Neural progenitor cell (in vitro differentiated cells): Measurements from ENCODE around the gene SLC43A1. TPM values are rescaled to one million over a fixed set of nuclear protein-coding genes. Genes with fewer than 3 reads are reported as not detected.

Source experiments
- DNase-seq: peaks from one replicate; pipeline ENCODE4 v3.0.0-alpha.2; 2016; ENCODE audit warnings: low spot score
- H2AFZ ChIP-seq: fragments of 200-600 bp; sonication (generic); replicated peaks from 2 replicates; pipeline ENCODE4 v1.6.1; 2016; ENCODE audit warnings: antibody characterized with exemption
- H3F3A ChIP-seq: fragments of 200-600 bp; sonication (generic); 2 replicates; pipeline ENCODE4 v1.6.1; 2016; ENCODE audit warnings: antibody characterized with exemption, low read depth
- H3K27ac ChIP-seq: fragments of 200-600 bp; sonication (generic); 2 replicates; pipeline ENCODE4 v1.5.1; 2016; ENCODE audit warnings: mild to moderate bottlenecking
- H3K27me3 ChIP-seq: fragments of 200-600 bp; sonication (generic); 2 replicates; pipeline ENCODE4 v1.6.1; 2016; ENCODE audit warnings: mild to moderate bottlenecking, moderate library complexity
- H3K36me3 ChIP-seq: fragments of 200-600 bp; sonication (generic); 2 replicates; pipeline ENCODE4 v1.5.1; 2016
- H3K4me1 ChIP-seq: fragments of 200-600 bp; sonication (generic); 2 replicates; pipeline ENCODE4 v1.6.1; 2016; ENCODE audit warnings: mixed run types
- H3K4me2 ChIP-seq: fragments of 200-600 bp; sonication (generic); 2 replicates; pipeline ENCODE4 v1.6.1; 2016
- H3K4me3 ChIP-seq: fragments of 200-600 bp; sonication (generic); 2 replicates; pipeline ENCODE4 v1.5.1; 2016
- H3K79me2 ChIP-seq: fragments of 200-600 bp; sonication (generic); 2 replicates; pipeline ENCODE4 v1.6.1; 2016; ENCODE audit warnings: low read depth
- H3K9ac ChIP-seq: fragments of 200-600 bp; sonication (generic); 2 replicates; pipeline ENCODE4 v1.6.1; 2016
- H3K9me3 ChIP-seq: fragments of 200-600 bp; sonication (generic); 2 replicates; pipeline ENCODE4 v1.5.1; 2016; ENCODE audit warnings: low read depth
- H4K20me1 ChIP-seq: fragments of 200-600 bp; sonication (generic); 2 replicates; pipeline ENCODE4 v1.6.1; 2016; ENCODE audit warnings: low read depth
- H3K27ac Mint-ChIP-seq: 3 replicates; pipeline ENCODE4 v1.8.0; 2021; ENCODE audit warnings: mixed read lengths
- H3K27me3 Mint-ChIP-seq: 2 replicates; pipeline ENCODE4 v1.8.0; 2022; ENCODE audit warnings: low read depth, mild to moderate bottlenecking, inconsistent platforms, moderate library complexity, mixed read lengths; ENCODE audit not compliant: insufficient read depth
- H3K36me3 Mint-ChIP-seq: 3 replicates; pipeline ENCODE4 v1.8.0; 2021; ENCODE audit warnings: mixed read lengths
- H3K4me1 Mint-ChIP-seq: 3 replicates; pipeline ENCODE4 v1.8.0; 2021; ENCODE audit warnings: mixed read lengths
- H3K4me3 Mint-ChIP-seq: 3 replicates; pipeline ENCODE4 v1.8.0; 2021; ENCODE audit warnings: mild to moderate bottlenecking, moderate library complexity, mixed read lengths
- H3K9me3 Mint-ChIP-seq: 3 replicates; pipeline ENCODE4 v1.8.0; 2020; ENCODE audit warnings: mixed read lengths
- EZH2 ChIP-seq: fragments of 200-600 bp; sonication (generic); IDR thresholded peaks from 2 replicates; pipeline ENCODE4 v1.6.1; 2017; ENCODE audit warnings: antibody characterized with exemption, mild to moderate bottlenecking, moderate library complexity
- EZH2phosphoT487 ChIP-seq: fragments of 200-600 bp; sonication (generic); IDR thresholded peaks from 2 replicates; pipeline ENCODE4 v1.6.1; 2017; ENCODE audit warnings: antibody characterized with exemption
- total RNA-seq: library from RNA; depleted of rRNA; stranded (reverse); fragments of >200 nt; gene quantifications from 2 replicates; pipeline ENCODE4 v1.2.3, GENCODE V29; 2015; ENCODE audit warnings: low replicate concordance
- TF ChIP-seq, protein P1 (sequence below): fragments of 200-600 bp; sonication (generic); IDR thresholded peaks from 2 replicates; pipeline ENCODE4 v1.5.1; 2017; ENCODE audit warnings: antibody characterized with exemption, mild to moderate bottlenecking

The SLC43A1 gene
- total RNA-seq, 1 donor from 2014 or later, result 0.99 TPM

DNA sequence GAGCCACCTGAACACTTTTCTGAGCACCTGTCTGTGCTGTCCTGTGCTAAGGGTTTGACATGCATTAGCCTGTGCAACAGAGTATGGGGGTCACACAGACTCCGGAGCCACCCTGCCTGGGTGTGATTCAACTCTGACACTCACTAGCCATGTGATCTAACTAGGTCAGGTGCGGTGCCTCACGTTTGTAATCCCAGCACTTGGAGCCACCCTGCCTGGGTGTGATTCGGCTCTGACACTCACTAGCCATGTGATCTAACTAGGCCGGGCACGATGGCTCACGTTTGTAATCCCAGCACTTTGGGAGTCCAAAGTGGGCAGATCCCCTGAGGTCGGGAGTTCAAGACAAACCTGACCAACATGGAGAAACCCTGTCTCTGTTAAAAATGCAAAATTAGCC is 40.5 kb upstream of the SLC43A1 start:
- Histone ChIP-seq H3K4me3 (no peak overlapping the region), H3F3A (no peaks in the 10 kb centered on the region), H3K27ac (no peak overlapping the region), H4K20me1 (peaks cover 10% of the 10 kb centered on the region), H3K9ac (no peak overlapping the region), H3K9me3 (no peaks in the 10 kb centered on the region), H3K79me2 (peaks cover 4% of the 10 kb centered on the region), H3K4me1 (no peaks in the 10 kb centered on the region), H2AFZ (no peak overlapping the region), H3K4me2 (no peak overlapping the region), H3K36me3 (peaks cover 3% of the 10 kb centered on the region), H3K27me3 (no peaks in the 10 kb centered on the region)
- H3K27ac Mint-ChIP-seq, result no peak overlapping the region
- H3K36me3 Mint-ChIP-seq, result peaks cover 36% of the 10 kb centered on the region
- H3K4me3 Mint-ChIP-seq, result no peak overlapping the region
- no peaks in the 10 kb centered on the region for H3K4me1 Mint-ChIP-seq
- TF ChIP-seq EZH2, result no peak
- no peak for TF ChIP-seq EZH2phosphoT487
- TF ChIP-seq, protein P1, sequence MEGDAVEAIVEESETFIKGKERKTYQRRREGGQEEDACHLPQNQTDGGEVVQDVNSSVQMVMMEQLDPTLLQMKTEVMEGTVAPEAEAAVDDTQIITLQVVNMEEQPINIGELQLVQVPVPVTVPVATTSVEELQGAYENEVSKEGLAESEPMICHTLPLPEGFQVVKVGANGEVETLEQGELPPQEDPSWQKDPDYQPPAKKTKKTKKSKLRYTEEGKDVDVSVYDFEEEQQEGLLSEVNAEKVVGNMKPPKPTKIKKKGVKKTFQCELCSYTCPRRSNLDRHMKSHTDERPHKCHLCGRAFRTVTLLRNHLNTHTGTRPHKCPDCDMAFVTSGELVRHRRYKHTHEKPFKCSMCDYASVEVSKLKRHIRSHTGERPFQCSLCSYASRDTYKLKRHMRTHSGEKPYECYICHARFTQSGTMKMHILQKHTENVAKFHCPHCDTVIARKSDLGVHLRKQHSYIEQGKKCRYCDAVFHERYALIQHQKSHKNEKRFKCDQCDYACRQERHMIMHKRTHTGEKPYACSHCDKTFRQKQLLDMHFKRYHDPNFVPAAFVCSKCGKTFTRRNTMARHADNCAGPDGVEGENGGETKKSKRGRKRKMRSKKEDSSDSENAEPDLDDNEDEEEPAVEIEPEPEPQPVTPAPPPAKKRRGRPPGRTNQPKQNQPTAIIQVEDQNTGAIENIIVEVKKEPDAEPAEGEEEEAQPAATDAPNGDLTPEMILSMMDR, result no peak
- no peak for DNase-seq
- H3K27me3 Mint-ChIP-seq, result peaks cover 3% of the 10 kb centered on the region
- H3K9me3 Mint-ChIP-seq, result no peaks in the 10 kb centered on the region

DNA sequence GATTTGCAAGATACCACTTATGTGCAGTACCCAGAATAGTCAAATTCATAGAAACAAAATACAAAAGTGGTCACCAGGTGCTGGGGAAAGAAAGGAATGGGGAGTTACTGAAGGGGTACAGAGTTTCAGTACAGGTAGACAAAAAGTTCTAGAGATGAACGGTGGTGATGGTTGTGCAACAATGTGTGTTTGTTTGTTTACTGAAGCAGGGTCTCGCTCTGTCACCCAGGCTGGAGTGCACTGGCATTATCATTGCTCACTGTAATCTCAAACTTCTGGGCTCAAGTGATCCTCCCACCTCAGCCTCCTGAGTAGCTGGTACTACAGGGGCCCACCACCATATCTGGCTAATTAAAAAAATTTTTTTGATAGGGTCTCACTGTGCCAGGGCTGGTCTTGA is 39.9 kb upstream of the SLC43A1 start:
- H3K4me3 ChIP-seq, result no peak overlapping the region
- H3K27me3 Mint-ChIP-seq, result peaks cover 3% of the 10 kb centered on the region
- no peak overlapping the region for H3K4me2 ChIP-seq
- H4K20me1 ChIP-seq, result peaks cover 7% of the 10 kb centered on the region
- H3K9me3 ChIP-seq, result no peaks in the 10 kb centered on the region
- no peaks in the 10 kb centered on the region for H3K4me1 ChIP-seq
- no peaks in the 10 kb centered on the region for H3K27me3 ChIP-seq
- H3K79me2 ChIP-seq, result no peaks in the 10 kb centered on the region
- no peak for DNase-seq
- no peak overlapping the region for H3K9ac ChIP-seq
- no peaks in the 10 kb centered on the region for H3F3A ChIP-seq
- H3K27ac Mint-ChIP-seq, result no peak overlapping the region
- H2AFZ ChIP-seq, result no peak overlapping the region
- peaks cover 3% of the 10 kb centered on the region for H3K36me3 ChIP-seq
- no peak for TF ChIP-seq EZH2
- no peak for TF ChIP-seq EZH2phosphoT487
- TF ChIP-seq, protein P1, result no peak
- H3K9me3 Mint-ChIP-seq, result no peaks in the 10 kb centered on the region
- no peak overlapping the region for H3K4me3 Mint-ChIP-seq
- H3K36me3 Mint-ChIP-seq, result peaks cover 36% of the 10 kb centered on the region
- no peak overlapping the region for H3K27ac ChIP-seq
- no peaks in the 10 kb centered on the region for H3K4me1 Mint-ChIP-seq

DNA sequence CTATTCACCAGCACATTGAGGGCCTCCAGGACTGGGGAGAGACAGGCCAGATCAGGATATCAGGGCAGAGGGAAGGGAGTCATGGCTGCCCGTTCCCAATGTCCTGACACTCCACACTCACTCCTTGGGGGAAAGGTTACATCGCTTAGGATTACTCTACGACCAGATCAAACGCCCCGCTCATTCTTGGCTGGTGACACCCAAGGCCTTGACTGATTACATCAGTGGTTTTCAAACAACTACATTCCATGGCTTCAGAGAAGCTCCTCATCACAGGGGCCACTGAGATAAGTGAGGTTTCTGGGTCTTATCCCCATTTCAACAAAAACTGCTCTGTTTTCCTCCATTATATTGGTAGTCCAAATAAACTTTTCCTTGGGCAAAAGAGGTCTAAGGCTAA is 37.0 kb upstream of the SLC43A1 start:
- Histone ChIP-seq H3K36me3 (no peaks in the 10 kb centered on the region), H3F3A (no peaks in the 10 kb centered on the region), H4K20me1 (no peaks in the 10 kb centered on the region), H3K9me3 (no peaks in the 10 kb centered on the region), H3K4me2 (no peak overlapping the region), H2AFZ (no peak overlapping the region), H3K4me1 (no peaks in the 10 kb centered on the region), H3K4me3 (no peak overlapping the region), H3K27ac (no peak overlapping the region), H3K9ac (no peak overlapping the region), H3K27me3 (no peaks in the 10 kb centered on the region), H3K79me2 (no peaks in the 10 kb centered on the region)
- Mint-ChIP-seq H3K27me3 (peaks cover 3% of the 10 kb centered on the region), H3K9me3 (no peaks in the 10 kb centered on the region), H3K27ac (no peak overlapping the region), H3K4me3 (no peak overlapping the region), H3K36me3 (peaks cover 26% of the 10 kb centered on the region), H3K4me1 (peaks cover 2% of the 10 kb centered on the region)
- no peak for DNase-seq
- no peak for TF ChIP-seq EZH2
- no peak for TF ChIP-seq EZH2phosphoT487
- TF ChIP-seq, protein P1, result no peak
